ENCODE measurements around the gene SRGAP1.

GRCh38 chr12:64102339-64102738 lies 257.8 kb downstream of the SRGAP1 start:
- TF ChIP-seq POLR2A (IDR thresholded peaks at IDR 0.05) (no peak), CTCF (IDR thresholded peaks at IDR 0.05) (no peak)

All from right lobe of liver (tissue), 4 donors.